HEK293 (cell line): ENCODE measurements around the gene PANK2.

Experiments used
- CTCF ChIA-PET: fragments of 350-600 bp; formaldehyde crosslinking; extraction: SDS; loops from one replicate; lab custom pipeline; 2021; ENCODE audit warnings: antibody characterized with exemption; lab: Yijun Ruan, JAX
- POLR2A ChIA-PET: fragments of 300-600 bp; formaldehyde crosslinking; extraction: SDS; loops from one replicate; lab custom pipeline; 2020; ENCODE audit warnings: antibody characterized with exemption, inconsistent platforms; lab: Yijun Ruan, JAX
- H3K27ac ChIP-seq: fragments of 200-500 bp; sonication (Bioruptor generic); 2 replicates; pipeline ENCODE4 v1.5.1; 2014; ENCODE audit warnings: low read depth, low read length, control low read depth, inconsistent platforms; ENCODE audit errors: extremely low read depth
- H3K36me3 ChIP-seq, 2 experiments: fragments of 200-500 bp in 1 of 2; sonication (Bioruptor generic) in 1 of 2; 1 replicate in 1 of 2; 2 replicates in 1 of 2; pipeline ENCODE4 v1.5.1; 2014 to 2017; ENCODE audit warnings: inconsistent platforms in 2 of 2, low read length in 2 of 2; ENCODE audit not compliant: control insufficient read depth in 2 of 2, insufficient read depth in 1 of 2
- H3K4me1 ChIP-seq: fragments of 200-500 bp; sonication (Bioruptor generic); 2 replicates; pipeline ENCODE4 v1.5.1; 2014; ENCODE audit warnings: mild to moderate bottlenecking, low read length, inconsistent platforms; ENCODE audit not compliant: control insufficient read depth, insufficient read depth
- H3K4me3 ChIP-seq: 2 replicates; pipeline ENCODE4 v1.5.1; 2011; ENCODE audit warnings: low read depth, mild to moderate bottlenecking, control low read depth, low read length, moderate library complexity
- H3K9me3 ChIP-seq: fragments of 200-500 bp; sonication (Bioruptor generic); 2 replicates; pipeline ENCODE4 v1.5.1; 2014; ENCODE audit warnings: low read depth, low read length, inconsistent platforms; ENCODE audit not compliant: control insufficient read depth, insufficient read depth
- GLIS1 ChIP-seq: fragments of 450-650 bp; formaldehyde crosslinking; IDR thresholded peaks from 2 replicates; pipeline ENCODE4 v1.5.1; 2016; ENCODE audit warnings: missing biosample characterization, missing genetic modification characterization
- WT1 ChIP-seq: fragments of 450-650 bp; formaldehyde crosslinking; IDR thresholded peaks from 2 replicates; pipeline ENCODE4 v1.5.1; 2016; ENCODE audit warnings: missing biosample characterization, missing genetic modification characterization
- ZNF214 ChIP-seq: fragments of 450-650 bp; formaldehyde crosslinking; IDR thresholded peaks from 2 replicates; pipeline ENCODE4 v1.5.1; 2017; ENCODE audit warnings: missing biosample characterization, mild to moderate bottlenecking, missing genetic modification characterization, borderline replicate concordance
- ZNF24 ChIP-seq: fragments of 450-650 bp; formaldehyde crosslinking; IDR thresholded peaks from 2 replicates; pipeline ENCODE4 v1.5.1; 2016; ENCODE audit warnings: missing biosample characterization, missing genetic modification characterization
- ZNF341 ChIP-seq: fragments of 450-650 bp; formaldehyde crosslinking; IDR thresholded peaks from 2 replicates; pipeline ENCODE4; 2016; ENCODE audit warnings: low read depth, missing biosample characterization, missing genetic modification characterization
- ZNF571 ChIP-seq: fragments of 450-650 bp; formaldehyde crosslinking; IDR thresholded peaks from 2 replicates; pipeline ENCODE4 v1.5.0; 2017; ENCODE audit warnings: missing biosample characterization, missing genetic modification characterization
- ZNF792 ChIP-seq: fragments of 450-650 bp; formaldehyde crosslinking; IDR thresholded peaks from 2 replicates; pipeline ENCODE4 v1.5.1; 2016; ENCODE audit warnings: missing biosample characterization, missing genetic modification characterization
- ZNF837 ChIP-seq: fragments of 450-650 bp; formaldehyde crosslinking; IDR thresholded peaks from 2 replicates; pipeline ENCODE4 v1.5.1; 2016; ENCODE audit warnings: missing biosample characterization, missing genetic modification characterization
- TF ChIP-seq, protein P1 (sequence below): fragments of 450-650 bp; formaldehyde crosslinking; IDR thresholded peaks from 2 replicates; pipeline ENCODE4 v1.5.1; 2016; ENCODE audit warnings: missing biosample characterization, missing genetic modification characterization, borderline replicate concordance
- TF ChIP-seq, protein P2 (sequence below): fragments of 450-650 bp; formaldehyde crosslinking; IDR thresholded peaks from 2 replicates; pipeline ENCODE4 v1.5.1; 2017; ENCODE audit warnings: missing biosample characterization, missing genetic modification characterization
- TF ChIP-seq, protein P3 (sequence below): fragments of 450-650 bp; formaldehyde crosslinking; IDR thresholded peaks from 2 replicates; pipeline ENCODE4 v1.5.1; 2017; ENCODE audit warnings: missing biosample characterization, missing genetic modification characterization

The PANK2 gene

DNA sequence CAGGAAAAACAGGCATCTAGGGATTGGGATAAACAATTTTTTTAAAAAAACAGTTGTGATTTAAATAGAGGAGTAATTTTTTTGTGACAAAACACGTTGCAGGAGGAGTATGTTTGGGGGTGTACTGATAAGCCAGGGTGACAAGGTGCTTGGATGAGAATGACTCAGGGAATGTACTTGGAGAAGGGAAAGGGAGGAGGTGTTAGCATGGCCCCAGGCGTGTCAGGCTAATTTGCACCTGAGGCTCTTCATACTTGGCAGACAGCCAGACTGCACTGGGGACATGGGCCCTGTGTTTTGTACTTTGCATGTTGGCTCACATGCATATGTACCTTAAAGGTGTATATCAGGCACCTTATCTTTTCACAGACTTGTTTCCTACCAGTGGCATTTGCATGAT lies 22.8 kb downstream of the PANK2 start (continued):
- TF ChIP-seq ZNF792 (tag by site-specific recombination) (no peak), WT1 (tag by site-specific recombination) (0 out of 2 replicates have a peak, but pooled peaks have one; percentile 12)
- TF ChIP-seq, protein P1, sequence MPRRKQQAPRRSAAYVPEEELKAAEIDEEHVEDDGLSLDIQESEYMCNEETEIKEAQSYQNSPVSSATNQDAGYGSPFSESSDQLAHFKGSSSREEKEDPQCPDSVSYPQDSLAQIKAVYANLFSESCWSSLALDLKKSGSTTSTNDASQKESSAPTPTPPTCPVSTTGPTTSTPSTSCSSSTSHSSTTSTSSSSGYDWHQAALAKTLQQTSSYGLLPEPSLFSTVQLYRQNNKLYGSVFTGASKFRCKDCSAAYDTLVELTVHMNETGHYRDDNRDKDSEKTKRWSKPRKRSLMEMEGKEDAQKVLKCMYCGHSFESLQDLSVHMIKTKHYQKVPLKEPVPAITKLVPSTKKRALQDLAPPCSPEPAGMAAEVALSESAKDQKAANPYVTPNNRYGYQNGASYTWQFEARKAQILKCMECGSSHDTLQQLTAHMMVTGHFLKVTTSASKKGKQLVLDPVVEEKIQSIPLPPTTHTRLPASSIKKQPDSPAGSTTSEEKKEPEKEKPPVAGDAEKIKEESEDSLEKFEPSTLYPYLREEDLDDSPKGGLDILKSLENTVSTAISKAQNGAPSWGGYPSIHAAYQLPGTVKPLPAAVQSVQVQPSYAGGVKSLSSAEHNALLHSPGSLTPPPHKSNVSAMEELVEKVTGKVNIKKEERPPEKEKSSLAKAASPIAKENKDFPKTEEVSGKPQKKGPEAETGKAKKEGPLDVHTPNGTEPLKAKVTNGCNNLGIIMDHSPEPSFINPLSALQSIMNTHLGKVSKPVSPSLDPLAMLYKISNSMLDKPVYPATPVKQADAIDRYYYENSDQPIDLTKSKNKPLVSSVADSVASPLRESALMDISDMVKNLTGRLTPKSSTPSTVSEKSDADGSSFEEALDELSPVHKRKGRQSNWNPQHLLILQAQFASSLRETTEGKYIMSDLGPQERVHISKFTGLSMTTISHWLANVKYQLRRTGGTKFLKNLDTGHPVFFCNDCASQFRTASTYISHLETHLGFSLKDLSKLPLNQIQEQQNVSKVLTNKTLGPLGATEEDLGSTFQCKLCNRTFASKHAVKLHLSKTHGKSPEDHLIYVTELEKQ (tag by site-specific recombination) = no peak
- TF ChIP-seq, all 188 proteins: peak for 6

DNA sequence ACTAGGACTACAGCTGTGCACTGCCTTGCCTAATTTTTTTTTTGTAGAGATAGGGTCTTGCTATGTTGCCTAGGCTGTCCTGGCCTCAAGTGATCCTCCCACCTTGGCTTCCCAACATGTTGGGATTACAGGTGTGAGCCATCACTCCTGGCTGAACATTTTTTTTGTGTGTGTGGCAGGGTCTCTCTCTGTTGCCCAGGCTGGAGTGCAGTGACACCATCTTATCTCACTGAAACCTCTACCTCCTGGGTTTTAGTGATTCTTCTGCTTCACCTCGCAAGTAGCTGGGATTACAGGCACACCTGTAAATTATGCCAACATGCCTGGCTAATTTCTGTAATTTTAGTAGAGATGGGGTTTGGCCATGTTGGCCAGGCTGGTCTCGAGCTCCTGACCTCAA lies 25.3 kb downstream of the PANK2 start:
- 0 out of 2 replicates have a peak, but pooled peaks cover 2% of the 10 kb centered on the region for H3K4me1 ChIP-seq
- ChIA-PET CTCF (interaction anchor here (0.7 kb wide), 1 partner anchor 365 kb away, joined by 3 read pairs; no protein-coding TSS in a partner anchor), POLR2A (no interaction called here)
- no peak overlapping the region for H3K27ac ChIP-seq
- peaks cover 73 to 95% of the 10 kb centered on the region in 2 experiments for H3K36me3 ChIP-seq
- TF ChIP-seq, protein P2, sequence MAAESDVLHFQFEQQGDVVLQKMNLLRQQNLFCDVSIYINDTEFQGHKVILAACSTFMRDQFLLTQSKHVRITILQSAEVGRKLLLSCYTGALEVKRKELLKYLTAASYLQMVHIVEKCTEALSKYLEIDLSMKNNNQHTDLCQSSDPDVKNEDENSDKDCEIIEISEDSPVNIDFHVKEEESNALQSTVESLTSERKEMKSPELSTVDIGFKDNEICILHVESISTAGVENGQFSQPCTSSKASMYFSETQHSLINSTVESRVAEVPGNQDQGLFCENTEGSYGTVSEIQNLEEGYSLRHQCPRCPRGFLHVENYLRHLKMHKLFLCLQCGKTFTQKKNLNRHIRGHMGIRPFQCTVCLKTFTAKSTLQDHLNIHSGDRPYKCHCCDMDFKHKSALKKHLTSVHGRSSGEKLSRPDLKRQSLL = no peak
- no peak for TF ChIP-seq ZNF341 (tag by site-specific recombination)
- no peak overlapping the region for H3K4me3 ChIP-seq
- no peaks in the 10 kb centered on the region for H3K9me3 ChIP-seq

DNA sequence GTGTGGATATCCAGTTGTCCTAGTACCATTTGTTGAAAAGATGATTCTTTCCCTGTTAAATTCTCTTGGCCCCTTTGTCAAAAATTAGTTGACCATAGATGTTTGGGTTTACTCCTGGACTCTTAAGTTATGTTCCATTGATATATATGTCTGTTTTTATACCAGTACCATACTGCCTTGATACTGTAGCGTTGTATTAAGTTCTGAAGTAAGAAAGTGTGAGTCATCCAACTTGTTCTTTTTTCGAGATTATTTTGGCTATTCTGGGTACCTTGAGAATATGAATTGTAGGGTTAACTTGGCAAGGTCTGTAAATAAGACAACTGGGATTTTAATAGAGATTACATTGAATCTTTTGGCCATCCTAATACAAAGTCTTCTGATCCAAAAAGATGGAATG lies 26.5 kb downstream of the PANK2 start:
- ChIA-PET POLR2A (no interaction called here), CTCF (interaction anchor here (1.7 kb wide), 1 partner anchor 156 kb away, joined by 4 read pairs; no protein-coding TSS in a partner anchor)

DNA sequence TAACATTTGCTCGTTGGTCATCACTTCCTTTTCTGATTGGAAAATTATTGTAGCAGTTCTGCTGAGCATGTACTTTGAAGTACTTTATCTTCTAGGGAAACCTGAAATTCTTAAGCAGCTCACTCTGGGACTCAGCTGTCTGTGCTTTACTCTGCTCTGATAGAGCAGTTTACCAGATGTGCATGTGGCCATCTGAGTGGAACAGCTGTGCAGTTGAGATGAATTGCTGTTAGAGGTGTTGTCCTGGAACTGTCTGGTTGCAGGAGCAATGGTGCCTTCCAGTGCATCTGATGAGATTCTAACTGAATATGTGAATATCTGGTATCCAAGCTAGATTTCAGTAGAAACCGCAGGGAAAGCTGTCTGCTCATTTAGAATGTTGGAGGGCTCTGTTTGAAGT lies 27.2 kb downstream of the PANK2 start:
- H3K4me3 ChIP-seq = no peak overlapping the region
- ChIA-PET POLR2A (no interaction called here), CTCF (interaction anchor here (0.6 to 1.7 kb wide), 3 partner anchors 105 to 155 kb away, joined by 3 to 4 read pairs (median 4); no protein-coding TSS in a partner anchor)
- no peaks in the 10 kb centered on the region for H3K9me3 ChIP-seq
- H3K36me3 ChIP-seq = peaks cover 73 to 91% of the 10 kb centered on the region in 2 experiments
- TF ChIP-seq ZNF837 (no peak), GLIS1 (no peak), ZNF571 (tag by site-specific recombination) (no peak)
- TF ChIP-seq, protein P3, sequence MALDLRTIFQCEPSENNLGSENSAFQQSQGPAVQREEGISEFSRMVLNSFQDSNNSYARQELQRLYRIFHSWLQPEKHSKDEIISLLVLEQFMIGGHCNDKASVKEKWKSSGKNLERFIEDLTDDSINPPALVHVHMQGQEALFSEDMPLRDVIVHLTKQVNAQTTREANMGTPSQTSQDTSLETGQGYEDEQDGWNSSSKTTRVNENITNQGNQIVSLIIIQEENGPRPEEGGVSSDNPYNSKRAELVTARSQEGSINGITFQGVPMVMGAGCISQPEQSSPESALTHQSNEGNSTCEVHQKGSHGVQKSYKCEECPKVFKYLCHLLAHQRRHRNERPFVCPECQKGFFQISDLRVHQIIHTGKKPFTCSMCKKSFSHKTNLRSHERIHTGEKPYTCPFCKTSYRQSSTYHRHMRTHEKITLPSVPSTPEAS = no peak
- H3K27ac ChIP-seq = no peak overlapping the region
- H3K4me1 ChIP-seq = 0 out of 2 replicates have a peak, but pooled peaks cover 2% of the 10 kb centered on the region

More for the DNA sequence above, 26.5 kb downstream of the PANK2 start:
- TF ChIP-seq ZNF24 (tag by site-specific recombination) (no peak), ZNF214 (tag by site-specific recombination) (no peak)
- Histone ChIP-seq H3K27ac (no peak overlapping the region), H3K36me3 (peaks cover 73 to 92% of the 10 kb centered on the region in 2 experiments), H3K4me3 (no peak overlapping the region), H3K9me3 (no peaks in the 10 kb centered on the region), H3K4me1 (0 out of 2 replicates have a peak, but pooled peaks cover 2% of the 10 kb centered on the region)
